Astrocyte (in vitro differentiated cells and primary cell): ENCODE results near the gene RNU7-1.

Experiments used
- CTCF ChIP-seq: IDR thresholded peaks from 2 replicates; pipeline ENCODE4 v1.5.1; 2011; ENCODE audit warnings: low read depth, mild to moderate bottlenecking, inconsistent platforms, low read length, moderate library complexity; ENCODE audit not compliant: insufficient read depth
- EZH2 ChIP-seq: IDR thresholded peaks from 2 replicates; pipeline ENCODE4 v1.6.1; 2012; ENCODE audit warnings: mild to moderate bottlenecking, low read length, inconsistent platforms; ENCODE audit not compliant: insufficient read depth

- TF ChIP-seq EZH2 (no peak), CTCF (no peak)
Measured at GRCh38 chr12:6951551-6952120, 8.0 kb downstream of the RNU7-1 start.
